Neural progenitor cell (in vitro differentiated cells): ENCODE data around the gene HOXD13.

Experiments
- CTCF ChIP-seq: fragments of 200-600 bp; sonication (generic); IDR thresholded peaks from 2 replicates; pipeline ENCODE4 v1.5.1; 2017; ENCODE audit warnings: antibody characterized with exemption, mild to moderate bottlenecking
- EZH2 ChIP-seq: fragments of 200-600 bp; sonication (generic); IDR thresholded peaks from 2 replicates; pipeline ENCODE4 v1.6.1; 2017; ENCODE audit warnings: antibody characterized with exemption, mild to moderate bottlenecking, moderate library complexity
- EZH2phosphoT487 ChIP-seq: fragments of 200-600 bp; sonication (generic); IDR thresholded peaks from 2 replicates; pipeline ENCODE4 v1.6.1; 2017; ENCODE audit warnings: antibody characterized with exemption

- TF ChIP-seq CTCF, result no peak
- TF ChIP-seq EZH2phosphoT487, result peak; percentile 21
- TF ChIP-seq EZH2, result no peak
Observed at GRCh38 chr2:176124947-176125771, 32.6 kb downstream of the HOXD13 start.
